Esophagus (tissue), 2 donors: ENCODE data around the gene RALBP1. TPM values are rescaled to one million over a fixed set of nuclear protein-coding genes. Genes with fewer than 3 reads are reported as not detected.

Experiments
- H3K27ac ChIP-seq, 2 donors: one replicate each; pipeline ENCODE4 v1.5.1; 2013; ENCODE audit warnings: low read depth in 2 of 2, mild to moderate bottlenecking in 2 of 2, inconsistent platforms in 1 of 2, low read length in 1 of 2, moderate library complexity in 1 of 2
- H3K27me3 ChIP-seq, 2 donors: one replicate each; pipeline ENCODE4 v1.6.1; 2013; ENCODE audit warnings: low read length in 2 of 2, control low read depth in 1 of 2, mild to moderate bottlenecking in 1 of 2; ENCODE audit not compliant: insufficient read depth in 2 of 2, control insufficient read depth in 1 of 2
- H3K36me3 ChIP-seq, 2 donors: one replicate each; pipeline ENCODE4 v1.6.1; 2013; ENCODE audit warnings: low read length in 1 of 2; ENCODE audit not compliant: control insufficient read depth in 2 of 2, insufficient read depth in 2 of 2
- H3K4me1 ChIP-seq, 2 donors: one replicate each; pipeline ENCODE4 v1.6.1; 2013; ENCODE audit warnings: low read length in 1 of 2; ENCODE audit not compliant: control insufficient read depth in 2 of 2, insufficient read depth in 2 of 2
- H3K4me3 ChIP-seq, 2 donors: one replicate each; pipeline ENCODE4 v1.5.1; 2013; ENCODE audit warnings: low read length in 2 of 2, mild to moderate bottlenecking in 2 of 2, low read depth in 1 of 2, moderate library complexity in 1 of 2
- H3K9me3 ChIP-seq, 2 donors: one replicate each; pipeline ENCODE4 v1.6.1; 2013; ENCODE audit warnings: mild to moderate bottlenecking in 2 of 2, low read depth in 1 of 2, low read length in 1 of 2, moderate library complexity in 1 of 2; ENCODE audit not compliant: control insufficient read depth in 2 of 2, insufficient read depth in 1 of 2
- WGBS, 2 donors: extraction: QIAGEN DNeasy Blood & Tissue Kit; methylation state at CpG; one replicate each; pipeline ENCODE4 v1.1.7; 2013; 5-methylcytosine and 5-hydroxymethylcytosine counted together
- polyA plus RNA-seq, 2 donors: library from polyadenylated mRNA; stranded (reverse); fragments of 200-250 nt; gene quantifications; one replicate each; pipeline ENCODE4 v1.2.3, GENCODE V29; 2013
- donor health status: healthy with polysubstance abuse.
- donor health status: Bipolar disorder and iron deficiency.

RALBP1 gene
- polyA plus RNA-seq, 2 donors = 23.7 to 38.6 TPM

- 80 to 84% methylated on average over 1 of the region's 1 CpG for WGBS, 2 donors
- Histone ChIP-seq H3K9me3 (no peaks in the 10 kb centered on the region), H3K27ac (no peak overlapping the region), H3K4me3 (no peak overlapping the region), H3K36me3 (peaks cover 0 to under 1% of the 10 kb centered on the region in 2 donors), H3K4me1 (no peaks in the 10 kb centered on the region), H3K27me3 (no peaks in the 10 kb centered on the region)
These were observed 44.1 kb downstream of the RALBP1 start for GRCh38 chr18:9519399-9519798.

GRCh38 chr18:9520666-9521065 lies 45.4 kb downstream of the RALBP1 start:
- Histone ChIP-seq H3K27ac (no peak overlapping the region), H3K36me3 (peaks cover 4 to 5% of the 10 kb centered on the region in 2 donors), H3K4me1 (no peaks in the 10 kb centered on the region), H3K27me3 (no peaks in the 10 kb centered on the region), H3K4me3 (no peak overlapping the region), H3K9me3 (no peaks in the 10 kb centered on the region)
- 93 to 96% methylated on average over 3 of the region's 3 CpGs for WGBS, 2 donors

- Histone ChIP-seq H3K27ac (no peak overlapping the region), H3K4me3 (no peak overlapping the region), H3K36me3 (peaks cover 4 to 5% of the 10 kb centered on the region in 2 donors), H3K27me3 (no peaks in the 10 kb centered on the region), H3K4me1 (no peaks in the 10 kb centered on the region), H3K9me3 (no peaks in the 10 kb centered on the region)
- WGBS, 2 donors = 90 to 95% methylated on average over 7 of the region's 7 CpGs
These were observed 46.5 kb downstream of the RALBP1 start for GRCh38 chr18:9521770-9522169.

- WGBS, 2 donors = 88 to 90% methylated on average over 6 of the region's 6 CpGs
- H3K9me3 ChIP-seq = no peaks in the 10 kb centered on the region
- H3K27me3 ChIP-seq = no peaks in the 10 kb centered on the region
- H3K4me3 ChIP-seq = no peak overlapping the region
- H3K27ac ChIP-seq = no peak overlapping the region
- H3K4me1 ChIP-seq = no peaks in the 10 kb centered on the region
- H3K36me3 ChIP-seq = peaks cover 4 to 5% of the 10 kb centered on the region in 2 donors
These were observed 47.6 kb downstream of the RALBP1 start for GRCh38 chr18:9522952-9523351.

GRCh38 chr18:9526458-9526857 lies 51.1 kb downstream of the RALBP1 start:
- Histone ChIP-seq H3K9me3 (no peaks in the 10 kb centered on the region), H3K27me3 (no peaks in the 10 kb centered on the region), H3K36me3 (peaks cover 4 to 5% of the 10 kb centered on the region in 2 donors), H3K4me3 (no peak overlapping the region), H3K27ac (no peak overlapping the region), H3K4me1 (no peaks in the 10 kb centered on the region)

- Histone ChIP-seq H3K9me3 (no peaks in the 10 kb centered on the region), H3K36me3 (peaks cover 13 to 16% of the 10 kb centered on the region in 2 donors), H3K27me3 (no peaks in the 10 kb centered on the region), H3K27ac (no peak overlapping the region), H3K4me3 (no peak overlapping the region), H3K4me1 (no peaks in the 10 kb centered on the region)
- 92 to 93% methylated on average over 6 of the region's 6 CpGs for WGBS, 2 donors
These were observed 55.1 kb downstream of the RALBP1 start for GRCh38 chr18:9530226-9531009.

GRCh38 chr18:9531791-9532410 lies 56.6 kb downstream of the RALBP1 start:
- WGBS, 2 donors = 91 to 93% methylated on average over 7 of the region's 7 CpGs
- Histone ChIP-seq H3K27ac (no peak overlapping the region), H3K9me3 (no peaks in the 10 kb centered on the region), H3K4me3 (no peak overlapping the region), H3K36me3 (peaks cover 16 to 26% of the 10 kb centered on the region in 2 donors), H3K4me1 (no peaks in the 10 kb centered on the region), H3K27me3 (no peaks in the 10 kb centered on the region)

- Histone ChIP-seq H3K27me3 (no peaks in the 10 kb centered on the region), H3K4me1 (peaks cover 0 to 3% of the 10 kb centered on the region in 2 donors), H3K9me3 (no peaks in the 10 kb centered on the region), H3K4me3 (no peak overlapping the region), H3K27ac (no peak overlapping the region), H3K36me3 (peaks cover 16 to 29% of the 10 kb centered on the region in 2 donors)
- WGBS, 2 donors = 90 to 97% methylated on average over 11 of the region's 11 CpGs
These were observed 59.5 kb downstream of the RALBP1 start for GRCh38 chr18:9534844-9535243.

- Histone ChIP-seq H3K27me3 (no peaks in the 10 kb centered on the region), H3K27ac (peak overlapping the region in 1 of 2 donors; percentile 47), H3K36me3 (peaks cover 16 to 32% of the 10 kb centered on the region in 2 donors), H3K4me3 (no peak overlapping the region), H3K4me1 (peaks cover 0 to 3% of the 10 kb centered on the region in 2 donors), H3K9me3 (no peaks in the 10 kb centered on the region)
- 81 to 87% methylated on average over 27 of the region's 27 CpGs for WGBS, 2 donors
These were observed 60.2 kb downstream of the RALBP1 start for GRCh38 chr18:9535430-9535991.
